Iris pigment epithelial cell (primary cell): Measurements from ENCODE around the gene NHLRC1.

ENCODE experiments used
- DNase-seq: peaks from one replicate; pipeline ENCODE4 v3.0.0-alpha.2; 2011; ENCODE audit warnings: low read depth

The NHLRC1 gene

DNA sequence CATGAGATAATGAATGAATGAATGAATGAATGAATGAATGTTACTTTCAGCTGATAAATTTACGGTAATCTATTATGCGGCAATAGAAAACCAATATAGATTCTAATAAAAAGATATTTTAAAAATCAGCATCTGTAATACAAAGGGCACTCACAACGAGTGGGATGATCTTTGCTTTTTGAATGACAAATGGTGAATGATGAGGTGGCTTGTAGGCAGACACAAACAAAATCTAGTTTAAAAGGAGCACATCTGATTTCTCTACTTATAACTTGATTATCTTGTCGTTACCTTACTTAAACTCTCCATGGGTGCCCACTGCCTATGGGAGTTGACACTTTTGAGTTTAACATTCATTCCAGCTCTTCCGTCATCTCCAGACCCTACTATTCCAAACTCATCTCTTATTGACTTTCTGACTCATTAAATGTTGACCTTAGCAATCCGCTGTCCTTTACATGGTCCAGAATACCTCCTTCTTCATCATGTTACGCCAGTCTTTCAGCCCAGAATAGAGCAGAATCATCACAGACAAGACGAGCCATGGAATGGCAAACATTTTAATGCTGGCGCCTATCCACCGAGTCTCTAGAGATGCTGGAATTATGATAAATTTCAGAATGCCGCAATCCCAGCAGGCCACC lies 41.3 kb downstream of the NHLRC1 start:
- DNase-seq: no peak

DNA sequence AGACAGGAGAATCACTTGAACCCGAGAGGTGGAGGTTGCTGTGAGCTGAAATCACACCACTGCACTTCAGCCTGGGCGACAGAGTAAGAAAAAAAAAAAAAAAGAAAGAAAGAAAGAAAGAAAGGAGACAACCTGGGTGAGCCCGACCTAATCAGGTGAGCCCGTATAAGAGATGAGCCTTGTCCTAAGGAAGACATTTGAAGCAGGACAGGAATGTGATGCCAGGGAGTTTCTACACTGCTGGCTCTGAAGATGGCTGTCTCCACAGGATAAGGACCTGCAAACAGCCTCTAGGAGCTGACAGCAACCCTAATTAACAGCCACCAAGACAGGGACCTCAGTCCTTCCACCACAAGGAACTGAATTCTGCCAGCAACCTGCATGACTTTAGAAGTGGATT lies 41.9 kb downstream of the NHLRC1 start:
- DNase-seq: no peak

DNA sequence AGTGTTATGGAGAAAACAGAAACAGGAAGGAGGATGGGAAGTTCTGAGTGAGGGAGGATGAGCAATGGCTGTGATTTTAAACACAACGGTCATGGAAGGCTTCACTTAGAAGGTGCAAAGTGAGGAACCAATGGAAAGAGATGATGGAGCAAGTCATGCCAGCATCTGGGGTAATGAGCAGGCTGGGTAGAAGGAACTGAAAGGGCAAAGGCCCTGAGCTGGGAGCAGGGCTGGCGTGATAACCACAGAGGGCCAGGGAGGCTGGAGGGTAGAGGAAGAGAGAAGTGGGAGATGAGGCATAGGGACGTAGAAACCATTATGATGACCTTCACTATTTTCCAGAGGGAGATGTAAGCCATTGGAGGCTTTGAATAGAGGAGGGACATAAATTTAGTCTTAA lies 43.6 kb downstream of the NHLRC1 start:
- DNase-seq: no peak

DNA sequence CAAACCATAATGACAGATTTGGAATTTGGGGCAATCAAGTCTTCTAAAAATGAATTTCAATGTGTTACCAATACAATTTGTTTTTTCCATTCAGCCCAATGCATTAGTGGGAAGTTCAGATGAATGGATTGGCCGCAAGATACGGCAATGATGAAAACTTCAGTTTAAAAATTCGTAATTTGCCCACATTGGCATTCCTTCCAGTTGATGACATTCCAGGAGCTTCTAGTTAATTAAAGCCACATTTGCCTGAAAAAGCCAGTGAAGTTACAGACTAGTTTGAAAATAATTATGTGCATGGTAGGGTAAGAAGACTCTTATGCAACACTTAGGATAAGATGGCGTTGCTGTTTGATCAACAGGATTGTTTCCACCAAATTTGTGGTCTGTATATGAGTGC lies 46.2 kb downstream of the NHLRC1 start:
- no peak for DNase-seq

DNA sequence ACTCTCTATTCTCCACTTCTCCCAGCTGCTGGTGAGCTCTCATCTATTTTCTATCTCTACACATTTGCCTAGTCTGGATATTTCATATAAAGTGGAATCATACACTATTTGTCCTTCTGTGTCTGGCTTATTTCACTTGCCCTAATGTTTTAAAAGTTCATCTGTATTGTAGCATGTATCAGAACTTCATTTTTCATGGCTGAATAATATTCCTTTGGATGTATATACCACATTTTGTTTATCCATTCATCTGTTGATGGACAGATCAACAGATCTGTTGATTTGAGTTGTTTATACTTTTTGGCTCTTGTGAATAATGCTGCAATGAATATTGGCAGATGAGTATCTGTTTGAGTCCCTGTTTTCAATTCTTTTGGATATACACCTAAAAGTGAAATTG lies 49.6 kb downstream of the NHLRC1 start:
- no peak for DNase-seq

DNA sequence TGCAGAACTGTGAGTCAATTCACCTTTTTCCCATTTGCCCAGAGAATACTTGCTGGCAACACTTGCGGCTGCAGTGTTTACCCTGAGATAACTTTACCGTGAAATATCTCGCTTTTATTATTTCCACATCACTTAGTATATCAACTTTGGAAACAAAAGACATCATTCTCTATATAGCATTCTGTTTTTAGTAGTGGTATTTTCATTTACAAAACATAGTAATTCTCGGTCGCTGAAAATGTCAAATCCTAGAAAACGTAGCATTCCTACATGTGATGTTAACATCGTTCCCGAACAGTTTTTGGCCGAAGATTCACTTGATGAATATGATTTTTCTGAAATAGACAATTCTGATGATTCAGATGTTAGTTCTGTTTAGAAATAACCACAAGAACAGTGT lies 52.0 kb downstream of the NHLRC1 start:
- peak; percentile 12 for DNase-seq
